ENCODE measurements around the gene ST3GAL2.
"Not testable (repeated sequence)": the region's sequence is repeated elsewhere in the genome, so short reads cannot be mapped to it uniquely, and the experiment has no call there.

Gene ST3GAL2

DNA sequence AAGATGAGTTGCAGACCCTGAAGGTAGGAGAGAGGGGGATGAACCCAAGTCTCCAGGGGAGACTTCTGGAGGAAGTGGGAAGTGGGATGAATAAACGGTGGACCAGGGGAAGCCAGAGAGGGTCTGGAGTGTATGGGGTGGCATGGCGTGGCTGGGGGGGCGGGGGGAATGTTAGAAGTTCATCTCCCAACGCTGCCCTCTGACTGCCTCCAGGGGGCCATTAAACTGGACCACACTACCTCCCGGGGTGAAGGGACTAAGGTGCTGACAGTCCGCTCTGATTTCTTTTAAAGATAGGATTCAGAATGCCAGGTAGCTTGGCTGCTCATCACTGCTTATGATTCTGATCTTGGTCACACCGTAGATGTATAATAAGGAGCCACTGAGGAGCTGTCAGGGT, 21.2 kb downstream of the ST3GAL2 start:
- TF ChIP-seq SPI1 (IDR thresholded peaks at IDR 0.05; ENCODE audit: borderline replicate concordance, low read depth) (no peak), POLR2AphosphoS5 (IDR thresholded peaks at IDR 0.05; ENCODE audit: low read depth) (no peak), GABPA (IDR thresholded peaks at IDR 0.05; ENCODE audit: low read depth) (no peak)
- TF ChIP-seq, protein P1, sequence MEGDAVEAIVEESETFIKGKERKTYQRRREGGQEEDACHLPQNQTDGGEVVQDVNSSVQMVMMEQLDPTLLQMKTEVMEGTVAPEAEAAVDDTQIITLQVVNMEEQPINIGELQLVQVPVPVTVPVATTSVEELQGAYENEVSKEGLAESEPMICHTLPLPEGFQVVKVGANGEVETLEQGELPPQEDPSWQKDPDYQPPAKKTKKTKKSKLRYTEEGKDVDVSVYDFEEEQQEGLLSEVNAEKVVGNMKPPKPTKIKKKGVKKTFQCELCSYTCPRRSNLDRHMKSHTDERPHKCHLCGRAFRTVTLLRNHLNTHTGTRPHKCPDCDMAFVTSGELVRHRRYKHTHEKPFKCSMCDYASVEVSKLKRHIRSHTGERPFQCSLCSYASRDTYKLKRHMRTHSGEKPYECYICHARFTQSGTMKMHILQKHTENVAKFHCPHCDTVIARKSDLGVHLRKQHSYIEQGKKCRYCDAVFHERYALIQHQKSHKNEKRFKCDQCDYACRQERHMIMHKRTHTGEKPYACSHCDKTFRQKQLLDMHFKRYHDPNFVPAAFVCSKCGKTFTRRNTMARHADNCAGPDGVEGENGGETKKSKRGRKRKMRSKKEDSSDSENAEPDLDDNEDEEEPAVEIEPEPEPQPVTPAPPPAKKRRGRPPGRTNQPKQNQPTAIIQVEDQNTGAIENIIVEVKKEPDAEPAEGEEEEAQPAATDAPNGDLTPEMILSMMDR (IDR thresholded peaks at IDR 0.05; ENCODE audit: insufficient read depth, low read length) = no peak
- TF ChIP-seq, protein P2, sequence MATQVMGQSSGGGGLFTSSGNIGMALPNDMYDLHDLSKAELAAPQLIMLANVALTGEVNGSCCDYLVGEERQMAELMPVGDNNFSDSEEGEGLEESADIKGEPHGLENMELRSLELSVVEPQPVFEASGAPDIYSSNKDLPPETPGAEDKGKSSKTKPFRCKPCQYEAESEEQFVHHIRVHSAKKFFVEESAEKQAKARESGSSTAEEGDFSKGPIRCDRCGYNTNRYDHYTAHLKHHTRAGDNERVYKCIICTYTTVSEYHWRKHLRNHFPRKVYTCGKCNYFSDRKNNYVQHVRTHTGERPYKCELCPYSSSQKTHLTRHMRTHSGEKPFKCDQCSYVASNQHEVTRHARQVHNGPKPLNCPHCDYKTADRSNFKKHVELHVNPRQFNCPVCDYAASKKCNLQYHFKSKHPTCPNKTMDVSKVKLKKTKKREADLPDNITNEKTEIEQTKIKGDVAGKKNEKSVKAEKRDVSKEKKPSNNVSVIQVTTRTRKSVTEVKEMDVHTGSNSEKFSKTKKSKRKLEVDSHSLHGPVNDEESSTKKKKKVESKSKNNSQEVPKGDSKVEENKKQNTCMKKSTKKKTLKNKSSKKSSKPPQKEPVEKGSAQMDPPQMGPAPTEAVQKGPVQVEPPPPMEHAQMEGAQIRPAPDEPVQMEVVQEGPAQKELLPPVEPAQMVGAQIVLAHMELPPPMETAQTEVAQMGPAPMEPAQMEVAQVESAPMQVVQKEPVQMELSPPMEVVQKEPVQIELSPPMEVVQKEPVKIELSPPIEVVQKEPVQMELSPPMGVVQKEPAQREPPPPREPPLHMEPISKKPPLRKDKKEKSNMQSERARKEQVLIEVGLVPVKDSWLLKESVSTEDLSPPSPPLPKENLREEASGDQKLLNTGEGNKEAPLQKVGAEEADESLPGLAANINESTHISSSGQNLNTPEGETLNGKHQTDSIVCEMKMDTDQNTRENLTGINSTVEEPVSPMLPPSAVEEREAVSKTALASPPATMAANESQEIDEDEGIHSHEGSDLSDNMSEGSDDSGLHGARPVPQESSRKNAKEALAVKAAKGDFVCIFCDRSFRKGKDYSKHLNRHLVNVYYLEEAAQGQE (IDR thresholded peaks at IDR 0.05; ENCODE audit: insufficient replicate concordance, low read depth) = no peak
- no peak overlapping the region for H3K27ac ChIP-seq (replicated peaks)
- DNase-seq (ENCODE audit: low read depth in 1 of 2, low spot score in 1 of 2) = no peak
- H3K27me3 ChIP-seq (ENCODE audit: insufficient read depth, poor library complexity, severe bottlenecking) = no peaks in the 10 kb centered on the region
- H3K4me3 ChIP-seq (replicated peaks; ENCODE audit: insufficient read depth, low read length) = no peak overlapping the region

DNA sequence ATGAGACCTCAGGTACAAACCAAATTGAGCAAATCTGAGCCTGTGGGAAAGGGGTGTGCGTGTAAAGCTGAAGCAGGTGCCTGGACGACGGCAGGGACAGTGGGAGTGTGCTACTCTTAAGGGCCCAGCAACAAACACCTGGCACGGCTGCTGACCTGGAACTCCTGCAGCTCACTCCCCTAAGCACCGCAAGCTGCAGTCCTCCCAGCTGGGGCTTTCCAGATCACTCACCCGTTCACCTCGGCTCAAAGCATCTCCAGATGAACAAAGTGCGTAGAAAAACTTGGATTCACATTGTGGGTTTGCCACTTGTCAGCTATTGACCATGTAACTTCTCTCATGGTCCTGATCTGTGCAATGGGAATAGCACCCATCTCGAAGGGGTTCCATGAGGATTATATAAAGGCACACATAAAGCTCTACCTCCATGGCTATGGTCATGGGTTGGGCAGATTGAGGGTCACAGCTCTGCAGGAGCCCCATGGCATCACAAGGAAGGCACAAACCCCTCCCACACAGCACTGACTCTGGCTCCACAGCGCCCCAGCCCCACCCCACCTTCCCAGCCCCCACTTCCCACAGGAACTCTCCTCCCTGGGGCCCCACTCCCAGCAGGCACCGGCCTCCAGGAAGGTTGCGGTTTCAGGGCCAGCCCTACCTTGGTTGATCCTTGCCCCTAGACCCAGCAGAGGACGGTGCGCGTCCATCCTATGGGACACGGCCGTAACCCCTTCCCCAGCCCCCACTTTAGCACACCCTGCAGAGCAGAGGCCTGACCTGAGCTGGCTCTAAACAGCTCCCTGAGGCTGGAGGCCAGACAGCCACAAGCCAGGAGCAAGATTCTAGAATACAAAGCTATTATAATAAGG, 21.9 kb downstream of the ST3GAL2 start:
- Histone ChIP-seq H3K27ac (replicated peaks) (no peak overlapping the region), H3K27me3 (ENCODE audit: insufficient read depth, poor library complexity, severe bottlenecking) (no peaks in the 10 kb centered on the region), H3K4me3 (replicated peaks; ENCODE audit: insufficient read depth, low read length) (no peak overlapping the region)
- no peak for DNase-seq (ENCODE audit: low read depth in 1 of 2, low spot score in 1 of 2)
- TF ChIP-seq SPI1 (IDR thresholded peaks at IDR 0.05; ENCODE audit: borderline replicate concordance, low read depth) (no peak), GABPA (IDR thresholded peaks at IDR 0.05; ENCODE audit: low read depth) (no peak), POLR2AphosphoS5 (IDR thresholded peaks at IDR 0.05; ENCODE audit: low read depth) (no peak)
- TF ChIP-seq, protein P1 (IDR thresholded peaks at IDR 0.05; ENCODE audit: insufficient read depth, low read length) = no peak
- TF ChIP-seq, protein P2 (IDR thresholded peaks at IDR 0.05; ENCODE audit: insufficient replicate concordance, low read depth) = no peak

DNA sequence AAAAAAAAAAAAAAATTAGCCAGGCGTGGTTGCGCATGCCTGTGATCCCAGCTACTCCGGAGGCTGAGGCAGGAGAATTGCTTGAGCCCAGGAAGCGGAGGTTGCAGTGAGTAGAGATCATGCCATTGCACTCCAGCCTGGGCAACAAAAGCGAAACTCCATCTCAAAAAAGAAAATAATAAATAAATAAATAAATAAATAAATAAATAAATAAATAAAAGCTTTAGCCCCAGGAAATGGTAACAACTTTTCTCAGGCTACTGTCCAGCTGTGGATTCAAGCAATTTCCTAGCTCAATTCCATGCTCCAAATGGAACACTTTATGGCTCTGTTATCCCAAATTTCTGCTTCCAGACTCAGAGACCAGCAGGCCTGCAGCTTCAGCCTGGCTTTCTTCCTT, 25.3 kb downstream of the ST3GAL2 start:
- not testable (repeated sequence) for H3K4me3 ChIP-seq (replicated peaks; ENCODE audit: insufficient read depth, low read length); DNase-seq (ENCODE audit: low read depth in 1 of 2, low spot score in 1 of 2); H3K27ac ChIP-seq (replicated peaks); H3K27me3 ChIP-seq (ENCODE audit: insufficient read depth, poor library complexity, severe bottlenecking)

DNA sequence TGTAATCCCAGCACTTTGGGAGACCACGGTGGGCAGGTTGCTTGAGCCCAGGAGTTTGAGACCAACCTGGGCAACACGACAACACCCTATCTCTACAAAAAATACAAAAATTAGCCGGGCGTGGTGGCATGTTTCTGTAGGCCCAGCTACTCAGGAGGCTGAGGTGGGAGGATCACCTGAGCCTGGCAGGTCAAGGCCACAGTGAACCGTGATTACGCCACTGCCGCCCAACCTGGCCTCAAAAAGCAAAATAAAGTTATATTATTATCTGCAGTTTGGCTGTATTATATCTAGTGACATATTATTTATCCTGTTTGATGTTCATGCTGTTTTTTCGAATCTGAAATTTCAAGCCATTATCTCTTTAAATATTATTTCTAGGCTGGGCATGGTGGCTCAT, 26.5 kb downstream of the ST3GAL2 start:
- no peak for DNase-seq (ENCODE audit: low read depth in 1 of 2, low spot score in 1 of 2)
- no peaks in the 10 kb centered on the region for H3K27me3 ChIP-seq (ENCODE audit: insufficient read depth, poor library complexity, severe bottlenecking)
- H3K27ac ChIP-seq (replicated peaks) = no peak overlapping the region
- no peak overlapping the region for H3K4me3 ChIP-seq (replicated peaks; ENCODE audit: insufficient read depth, low read length)
- no peak for TF ChIP-seq POLR2AphosphoS5 (IDR thresholded peaks at IDR 0.05; ENCODE audit: low read depth)
- TF ChIP-seq SPI1 (IDR thresholded peaks at IDR 0.05; ENCODE audit: borderline replicate concordance, low read depth) = no peak

DNA sequence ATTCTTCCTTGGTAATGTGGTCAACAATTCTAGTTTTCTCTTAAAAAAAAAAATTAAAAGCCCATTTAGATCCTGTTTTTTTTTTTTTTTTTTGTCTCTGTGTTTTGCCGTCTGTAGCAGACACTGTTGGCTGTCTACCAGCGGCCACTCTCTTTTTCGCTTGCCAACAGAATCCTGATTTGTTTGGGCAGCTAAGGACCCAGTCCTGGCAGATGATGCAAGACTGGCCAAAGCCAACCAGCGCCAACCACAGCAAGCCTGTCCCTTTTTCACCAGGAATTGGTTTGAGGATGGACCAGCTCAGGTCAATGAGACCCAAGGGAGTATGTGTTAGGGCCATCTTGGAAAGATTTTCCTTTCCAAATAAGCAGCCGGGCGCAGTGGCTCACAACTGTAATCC, 28.2 kb downstream of the ST3GAL2 start:
- Histone ChIP-seq H3K27ac (replicated peaks) (no peak overlapping the region), H3K4me3 (replicated peaks; ENCODE audit: insufficient read depth, low read length) (no peak overlapping the region), H3K27me3 (ENCODE audit: insufficient read depth, poor library complexity, severe bottlenecking) (no peaks in the 10 kb centered on the region)
- DNase-seq (ENCODE audit: low read depth in 1 of 2, low spot score in 1 of 2) = no peak
- TF ChIP-seq SPI1 (IDR thresholded peaks at IDR 0.05; ENCODE audit: borderline replicate concordance, low read depth) = no peak
- TF ChIP-seq, protein P2 (IDR thresholded peaks at IDR 0.05; ENCODE audit: insufficient replicate concordance, low read depth) = no peak
- TF ChIP-seq GABPA (IDR thresholded peaks at IDR 0.05; ENCODE audit: low read depth) = no peak
- TF ChIP-seq, protein P1 (IDR thresholded peaks at IDR 0.05; ENCODE audit: insufficient read depth, low read length) = no peak
- TF ChIP-seq POLR2AphosphoS5 (IDR thresholded peaks at IDR 0.05; ENCODE audit: low read depth) = no peak

Data from HL-60 (cell line).